Embryonic facial prominence (tissue), 1 donor: ENCODE results near the gene STAP2.
"Not testable (repeated sequence)": the region's sequence is repeated elsewhere in the genome, so short reads cannot be mapped to it uniquely, and the experiment has no call there.

Source experiments
- DNase-seq: peaks from one replicate; pipeline ENCODE4 v3.0.0-alpha.2; 2016; ENCODE audit errors: extremely low spot score

The STAP2 gene

DNA sequence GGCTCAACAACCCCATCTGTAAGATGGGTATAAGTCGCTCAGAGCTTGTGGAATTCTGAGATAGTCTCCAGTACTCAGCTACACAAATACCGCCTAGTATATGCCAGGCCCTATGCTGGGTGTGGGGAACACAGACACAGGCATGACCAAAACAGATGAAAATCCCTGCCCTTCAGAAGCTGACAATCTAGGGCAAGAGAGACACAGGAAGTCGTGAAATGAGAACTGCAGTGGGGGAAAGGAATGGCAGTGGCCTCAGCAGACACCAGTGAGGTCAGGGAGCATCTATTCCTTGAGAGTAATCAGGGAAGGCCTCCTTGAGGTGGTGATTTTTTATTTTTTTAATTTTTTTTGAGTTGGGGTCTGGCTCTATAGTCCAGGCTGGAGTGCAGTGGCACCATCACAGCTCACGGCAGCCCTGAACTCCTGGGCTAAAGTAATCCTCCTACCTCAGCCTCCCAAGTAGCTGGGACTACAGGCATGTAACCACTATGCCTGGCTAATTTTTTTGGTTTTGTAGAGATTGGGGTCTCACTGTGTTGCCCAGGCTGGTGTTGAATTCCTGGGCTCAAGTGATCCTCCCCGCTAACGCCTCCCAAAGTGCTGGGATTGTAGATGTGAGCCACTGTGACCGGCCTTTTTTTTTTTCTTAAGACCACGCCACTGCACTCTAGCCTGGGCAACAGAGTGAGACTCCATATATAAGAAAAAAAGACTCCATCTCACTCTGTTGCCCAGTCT lies 39.6 kb downstream of the STAP2 start:
- DNase-seq = no peak

DNA sequence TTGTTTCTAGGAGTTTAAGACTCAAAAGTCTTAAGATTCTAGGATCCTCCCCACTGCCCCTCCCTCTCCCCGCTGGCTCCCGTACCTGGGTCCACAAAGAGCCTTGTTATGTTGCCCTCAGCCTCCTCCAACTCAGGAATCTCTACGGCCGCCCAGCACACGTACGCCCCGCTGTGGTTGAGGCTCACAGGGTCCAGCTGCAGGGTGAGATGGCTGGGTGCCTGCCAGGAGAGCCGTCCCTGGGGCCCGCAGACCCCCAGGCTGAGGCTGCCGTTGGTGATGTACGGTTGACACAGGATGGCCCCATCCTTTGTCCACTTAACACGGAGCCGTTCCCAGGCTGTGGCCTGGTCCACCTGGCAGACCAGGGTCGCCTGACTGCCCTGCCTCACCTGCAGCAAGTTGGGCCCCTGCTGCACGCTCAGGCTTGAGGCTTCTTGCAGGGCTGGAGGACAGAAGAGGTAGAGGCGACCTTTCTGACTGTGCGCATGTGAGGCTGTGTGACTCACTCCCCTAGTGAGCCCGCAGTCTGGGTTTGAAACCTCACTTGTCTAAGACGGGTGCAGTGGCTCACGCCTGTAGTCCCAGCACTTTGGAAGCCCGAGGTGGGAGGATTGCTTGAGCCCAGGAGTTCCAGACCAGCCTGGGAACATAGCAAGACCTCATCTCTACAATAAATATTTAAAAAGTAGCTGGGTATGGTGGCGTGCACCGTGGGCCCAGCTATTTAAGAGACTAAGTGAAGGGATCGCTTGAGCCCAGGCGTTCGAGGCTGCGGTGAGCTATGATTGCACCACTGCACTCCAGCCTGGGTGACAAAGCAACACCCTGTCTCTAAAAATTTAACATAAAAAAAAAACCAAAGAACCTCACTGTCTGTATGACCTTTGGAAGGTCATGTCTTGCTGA lies 40.5 kb downstream of the STAP2 start:
- DNase-seq = no peak

DNA sequence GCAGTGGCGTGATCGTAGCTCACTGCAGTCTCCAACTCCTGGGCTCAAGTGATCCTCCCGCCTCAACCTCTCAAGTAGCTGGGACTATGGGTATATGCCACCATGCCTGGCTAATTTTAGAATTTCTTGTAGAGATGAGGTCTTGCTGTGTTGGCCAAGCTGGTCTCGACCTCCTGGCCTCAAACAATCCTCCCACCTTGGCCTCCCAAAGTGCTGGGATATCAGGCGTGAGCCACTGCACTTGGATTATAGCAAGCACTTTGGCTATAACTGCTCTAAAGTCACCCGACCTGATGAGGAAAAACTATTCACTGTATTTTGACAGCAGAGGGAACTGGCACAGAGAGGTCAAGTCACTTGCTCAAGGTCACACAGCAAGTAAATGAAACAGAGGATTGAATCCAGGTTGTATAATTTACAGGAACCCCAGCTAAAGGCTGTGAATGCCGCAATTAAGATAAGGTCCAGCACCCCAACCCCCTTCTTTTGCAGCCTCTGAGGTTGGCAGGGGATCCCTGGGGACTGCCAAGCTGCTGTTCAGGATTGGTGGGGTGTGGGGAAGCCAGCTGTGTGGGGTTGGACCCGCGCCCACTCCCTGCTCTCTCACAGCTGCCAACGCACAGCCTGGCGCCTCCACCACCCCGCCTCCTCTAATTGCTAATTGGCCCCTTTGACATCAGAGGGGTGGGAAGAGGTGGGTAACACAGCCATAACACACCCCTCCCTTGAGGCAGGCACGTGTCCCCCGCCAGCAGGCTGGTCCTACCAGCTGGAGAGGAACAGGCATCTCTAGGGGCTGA lies 42.5 kb downstream of the STAP2 start:
- no peak for DNase-seq

DNA sequence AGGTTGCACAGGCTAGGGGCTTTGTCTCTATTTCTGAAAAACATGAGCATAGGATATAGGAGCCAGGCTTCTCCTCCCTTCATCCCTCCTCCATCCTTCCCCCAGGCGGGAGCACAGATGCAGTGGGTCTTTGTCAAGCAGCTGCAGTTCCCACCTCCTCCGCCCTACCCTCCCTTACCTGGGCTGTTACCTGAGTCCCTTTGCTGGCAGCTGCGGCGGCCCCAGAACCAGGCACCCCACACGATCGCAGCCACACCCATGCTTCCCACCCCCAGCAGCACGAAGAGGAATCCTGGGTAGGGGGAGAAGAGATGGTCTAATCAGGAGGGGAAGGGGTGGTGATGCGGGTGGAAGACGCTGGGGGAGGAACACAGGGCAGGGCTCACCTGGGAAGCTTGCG lies 44.2 kb downstream of the STAP2 start:
- no peak for DNase-seq

DNA sequence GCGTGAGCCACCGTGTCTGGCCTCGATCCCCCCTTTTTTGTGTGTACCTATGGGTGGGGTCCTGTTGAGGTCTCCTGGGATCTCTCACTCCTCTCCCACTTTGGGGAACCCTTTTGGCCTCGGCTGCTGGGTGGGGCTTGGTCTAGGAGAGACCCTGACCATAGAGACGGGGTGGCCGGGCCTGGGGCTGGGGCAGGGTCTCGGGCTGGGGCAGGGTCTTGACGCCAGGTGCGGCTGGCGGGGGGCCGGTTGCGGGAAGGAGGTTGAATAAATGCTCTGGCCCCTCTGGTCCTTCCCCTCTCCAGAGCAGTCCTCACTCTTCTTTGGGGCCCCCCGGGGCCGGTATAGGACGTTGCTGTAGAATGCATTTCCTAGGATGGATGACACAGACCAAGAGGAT lies 46.1 kb downstream of the STAP2 start:
- no peak for DNase-seq

DNA sequence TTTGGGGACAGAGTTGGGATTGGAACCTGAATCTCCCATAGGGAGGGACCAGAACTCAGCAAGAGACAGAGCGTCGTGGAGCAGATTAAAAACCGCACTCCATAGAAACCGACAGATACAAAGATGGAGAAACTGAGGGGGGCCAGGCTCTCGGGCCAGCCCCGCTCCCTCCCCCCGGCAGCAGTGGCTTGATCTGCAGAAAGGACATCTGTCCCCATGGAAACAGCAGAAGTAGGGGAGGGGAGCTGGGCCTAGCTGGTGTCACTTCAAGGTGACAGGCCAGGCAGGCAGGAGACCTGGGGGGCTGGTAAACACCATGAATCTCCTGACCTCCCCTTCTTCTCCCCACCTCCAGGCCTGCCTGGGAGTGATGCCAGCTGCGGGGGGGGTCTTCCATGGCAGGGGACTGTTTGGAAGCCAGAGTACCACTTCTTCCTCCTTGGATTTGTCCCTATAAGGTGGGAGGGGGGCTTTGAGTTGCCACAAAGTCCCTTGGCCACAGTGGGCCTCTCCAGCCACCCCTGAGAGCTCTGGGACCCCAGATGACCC lies 47.4 kb downstream of the STAP2 start:
- no peak for DNase-seq

DNA sequence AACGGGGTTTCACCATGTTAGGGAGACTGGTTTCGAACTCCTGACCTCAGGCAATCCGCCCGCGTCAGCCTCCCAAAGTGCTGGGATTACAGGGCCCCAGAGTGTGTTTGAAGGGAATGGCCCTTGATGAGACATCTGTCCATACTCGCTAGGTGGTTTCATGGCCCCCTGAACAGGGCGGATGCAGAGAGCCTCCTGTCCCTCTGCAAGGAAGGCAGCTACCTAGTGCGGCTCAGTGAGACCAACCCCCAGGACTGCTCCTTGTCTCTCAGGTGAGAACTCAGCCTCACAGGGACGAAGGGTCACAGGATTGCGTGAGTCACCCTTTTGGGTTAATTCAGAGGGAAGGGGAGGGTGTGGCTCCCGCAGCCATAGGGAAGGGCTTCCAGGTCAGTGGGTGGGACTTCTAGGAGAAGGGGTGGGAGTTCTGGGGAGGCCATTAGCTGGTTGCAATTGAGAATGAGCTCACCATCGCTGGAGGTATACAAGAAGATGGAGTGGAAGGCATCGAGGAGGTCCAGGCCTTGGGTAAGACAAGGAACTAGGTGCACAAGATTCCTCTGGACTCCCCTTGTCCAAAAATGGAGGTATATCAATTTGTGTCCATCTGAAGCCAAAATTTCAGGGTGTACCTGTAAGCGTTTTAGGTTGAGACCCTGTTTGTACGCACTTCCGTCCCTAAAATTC lies 50.4 kb downstream of the STAP2 start:
- no peak for DNase-seq

DNA sequence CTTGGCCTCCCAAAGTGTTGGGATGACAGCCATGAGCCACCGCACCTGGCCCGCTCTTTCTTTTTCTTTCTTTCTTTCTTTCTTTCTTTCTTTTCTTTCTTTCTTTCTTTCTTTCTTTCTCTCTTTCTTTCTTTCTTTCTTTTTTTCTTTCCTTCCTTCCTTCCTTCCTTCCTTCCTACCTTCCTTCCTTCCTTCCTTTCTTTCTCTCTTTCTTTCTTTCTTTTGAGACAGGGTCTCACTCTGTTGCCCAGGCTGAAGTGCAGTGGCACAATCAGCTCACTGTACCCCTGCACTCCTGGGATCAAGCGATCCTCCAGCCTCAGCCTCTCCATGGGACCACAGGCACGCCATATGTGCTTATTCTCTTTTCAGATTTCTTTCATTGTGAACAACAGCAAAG lies 52.5 kb downstream of the STAP2 start:
- not testable (repeated sequence) for DNase-seq

DNA sequence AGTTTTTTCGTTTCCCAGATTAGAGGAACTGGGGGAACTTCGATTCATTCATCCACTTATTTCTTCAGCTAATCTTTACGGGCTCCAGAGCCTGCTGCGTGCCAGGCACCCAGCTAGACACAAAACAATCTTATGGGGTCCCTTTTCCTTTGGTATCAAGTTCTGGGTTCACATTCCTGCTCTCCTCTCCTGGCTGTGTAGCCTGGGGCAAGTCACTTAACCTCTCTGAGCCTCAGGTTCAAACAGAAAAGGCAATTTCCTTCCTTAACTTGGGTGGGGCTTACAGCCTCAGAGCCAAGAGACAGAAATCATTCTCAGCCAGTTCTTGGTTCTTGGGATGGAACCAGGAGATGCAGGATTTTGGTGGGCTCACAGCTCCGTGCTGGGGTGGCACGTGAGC lies 53.7 kb downstream of the STAP2 start:
- no peak for DNase-seq

DNA sequence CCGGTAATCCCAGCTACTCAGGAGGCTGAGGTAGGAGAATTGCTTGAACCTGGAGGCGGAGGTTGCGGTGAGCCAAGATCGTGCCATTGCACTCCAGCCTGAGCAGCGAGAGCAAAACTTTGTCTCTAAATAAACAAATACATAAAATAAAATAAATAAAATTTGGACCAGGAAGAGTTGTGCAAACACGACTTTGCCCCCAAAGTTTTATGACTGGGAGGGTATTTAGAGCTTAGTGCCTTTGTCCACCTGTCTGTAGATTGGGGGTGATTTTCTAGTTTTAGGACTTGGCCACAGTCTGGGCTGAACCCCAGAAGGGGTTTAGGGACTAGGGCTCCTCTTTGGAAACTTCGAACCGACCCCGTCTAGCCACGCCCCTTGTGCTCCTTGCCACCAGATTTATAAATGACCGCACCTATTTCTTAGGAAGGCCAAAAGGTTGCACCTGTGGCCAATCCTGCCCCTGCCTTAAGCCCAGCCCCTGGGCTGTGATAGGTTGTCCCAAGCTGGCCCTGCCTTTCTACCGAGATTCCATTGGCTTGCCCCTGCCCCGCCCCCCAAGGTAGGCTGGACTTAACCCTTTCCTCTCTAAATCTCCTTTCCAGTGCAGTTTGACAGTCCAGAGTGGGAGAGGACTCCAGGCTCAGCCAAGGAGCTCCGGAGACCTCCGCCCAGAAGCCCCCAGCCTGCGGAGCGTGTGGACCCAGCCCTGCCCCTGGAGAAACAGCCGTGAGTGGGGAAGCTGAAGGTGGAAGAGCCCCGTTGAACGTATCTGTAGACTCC lies 54.3 kb downstream of the STAP2 start:
- DNase-seq = no peak

DNA sequence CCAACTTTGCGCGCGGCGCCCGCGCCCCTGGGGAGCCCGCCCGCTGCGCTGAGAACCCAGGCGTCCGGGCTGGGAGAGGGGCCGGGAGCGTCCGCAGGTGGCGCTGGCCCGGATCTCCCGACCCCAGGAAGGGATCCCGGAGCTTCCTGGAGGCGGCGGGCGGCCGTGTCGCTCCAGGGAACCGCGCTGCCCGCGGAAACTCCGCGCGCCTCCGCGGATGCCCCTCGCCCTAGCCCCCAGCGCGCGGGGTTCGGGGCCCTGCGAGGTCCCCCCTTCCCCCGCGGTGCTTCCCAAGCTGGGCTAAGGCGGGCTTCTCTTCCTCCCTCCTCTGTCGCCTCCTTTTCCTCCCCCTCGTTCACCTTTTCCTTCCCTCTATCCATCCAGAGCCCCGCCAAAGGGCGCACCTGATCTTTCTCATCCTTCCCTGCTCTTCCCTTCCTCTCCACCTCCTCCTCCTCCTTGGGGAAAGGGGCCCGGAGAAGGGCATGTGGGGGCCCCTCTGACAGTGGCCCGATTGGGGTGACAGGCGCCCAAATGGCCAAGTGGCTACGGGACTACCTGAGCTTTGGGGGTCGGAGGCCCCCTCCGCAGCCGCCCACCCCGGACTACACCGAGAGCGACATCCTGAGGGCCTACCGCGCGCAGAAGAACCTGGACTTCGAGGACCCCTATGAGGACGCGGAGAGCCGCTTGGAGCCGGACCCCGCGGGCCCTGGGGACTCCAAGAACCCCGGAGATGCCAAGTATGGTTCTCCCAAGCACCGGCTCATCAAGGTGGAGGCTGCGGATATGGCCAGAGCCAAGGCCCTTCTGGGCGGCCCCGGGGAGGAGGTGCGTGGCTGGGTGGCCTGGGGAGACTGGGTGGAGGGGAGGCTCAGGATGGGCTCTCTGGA lies 58.9 kb downstream of the STAP2 start:
- DNase-seq = no peak

DNA sequence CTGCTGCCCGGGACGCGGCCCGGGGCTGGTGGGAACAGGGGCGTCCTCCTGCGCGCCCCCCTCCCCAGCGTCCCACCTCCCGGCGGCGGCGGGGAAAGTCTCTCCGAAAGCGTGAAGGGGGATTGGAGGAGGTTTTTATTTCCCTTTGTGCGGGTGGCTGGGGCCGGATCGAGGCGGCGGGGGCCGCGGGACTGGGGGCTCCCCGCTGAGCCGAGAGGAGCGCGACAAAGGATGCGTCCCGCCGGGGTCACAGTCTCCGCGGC lies 59.4 kb downstream of the STAP2 start:
- DNase-seq = no peak

DNA sequence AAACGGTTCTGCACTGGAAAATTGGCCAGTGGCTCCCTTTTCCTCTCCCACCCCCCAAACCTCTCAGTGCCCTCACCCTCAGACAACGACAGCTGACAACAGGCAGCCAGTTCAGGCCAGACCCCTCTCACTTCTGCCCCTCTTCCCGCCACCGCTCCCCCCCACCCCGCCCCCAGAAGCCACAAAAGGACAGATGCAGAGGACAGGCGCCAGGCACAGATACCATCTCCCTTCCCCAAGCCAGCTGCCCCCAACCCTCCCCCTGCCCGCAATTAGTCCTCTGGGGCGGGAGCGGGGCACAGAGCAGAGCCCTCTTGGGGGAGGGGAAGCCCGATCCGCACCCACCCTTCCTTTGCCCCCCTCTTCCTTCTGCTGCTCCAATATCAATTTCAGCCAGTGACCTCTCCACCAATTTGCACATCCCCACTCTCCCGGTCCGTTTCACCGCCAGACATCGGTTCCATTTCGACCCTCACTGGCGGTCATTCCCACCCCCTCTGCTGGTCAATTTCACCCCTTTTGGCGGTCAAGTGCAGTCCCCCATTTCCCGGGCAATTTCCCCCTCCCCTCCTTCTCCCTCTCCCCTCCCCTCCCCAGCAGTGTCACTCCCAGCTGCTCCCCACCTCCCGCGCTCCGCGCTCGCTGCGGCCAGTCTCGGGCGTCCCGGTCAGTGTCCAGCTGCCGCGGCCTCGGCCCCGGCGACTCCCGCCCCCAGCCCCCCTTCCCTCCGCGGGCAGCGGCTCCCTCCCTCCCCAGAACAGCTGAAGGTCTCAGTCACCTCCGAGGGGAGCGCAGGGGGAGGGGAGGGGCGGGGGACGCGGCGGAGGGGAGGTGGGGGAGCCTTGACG lies 60.0 kb downstream of the STAP2 start, which contains the start of gene SHD:
SHD (plus strand) TSS at position 848 of the 848 bp plus-strand sequence. CDS start 798 bp downstream, outside the sequence.
- no peak for DNase-seq

DNA sequence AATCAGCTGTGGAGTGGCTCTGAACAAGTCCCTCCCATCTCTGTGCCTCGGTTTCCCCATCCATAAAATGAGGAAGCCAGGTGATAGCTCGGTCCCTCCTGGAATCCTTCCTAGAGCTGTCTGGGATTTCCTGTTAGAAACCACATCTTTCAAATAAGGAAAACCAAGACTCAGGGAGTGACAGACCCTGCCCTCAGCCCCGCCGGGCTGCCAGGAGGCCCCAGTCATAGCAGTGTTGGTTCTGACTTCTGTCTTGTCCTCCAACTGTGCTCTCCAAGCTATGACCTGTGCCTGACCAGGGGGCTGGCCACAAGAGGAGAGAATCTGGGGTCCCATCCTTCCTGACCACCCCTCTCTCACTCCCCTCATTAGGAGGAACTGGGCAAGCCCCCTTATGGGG lies 60.6 kb downstream of the STAP2 start:
- no peak for DNase-seq

DNA sequence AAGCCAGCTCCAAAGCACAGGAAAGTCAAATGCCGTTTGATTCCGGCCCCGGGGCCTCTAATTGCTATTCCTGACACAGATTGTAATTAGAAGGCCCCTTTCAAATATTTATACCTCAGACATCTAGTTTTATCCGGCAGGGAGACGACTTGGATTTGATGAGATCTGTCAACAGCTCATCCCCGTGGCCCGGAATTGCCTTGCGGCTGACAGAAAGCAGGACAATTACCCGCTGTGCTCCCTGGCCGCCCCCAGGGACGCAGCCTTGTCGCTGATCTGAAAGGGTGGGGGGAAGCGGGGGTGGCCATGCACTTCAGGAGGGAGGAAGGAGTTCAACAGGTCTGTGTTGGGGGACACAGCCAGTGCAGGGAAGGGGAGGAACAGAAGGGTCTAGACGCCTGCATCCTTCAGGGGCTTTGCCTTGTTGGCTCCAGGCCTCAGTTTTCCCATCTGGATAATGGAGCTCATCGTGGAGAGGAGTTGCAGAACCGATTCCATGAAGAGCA lies 61.4 kb downstream of the STAP2 start:
- no peak for DNase-seq

DNA sequence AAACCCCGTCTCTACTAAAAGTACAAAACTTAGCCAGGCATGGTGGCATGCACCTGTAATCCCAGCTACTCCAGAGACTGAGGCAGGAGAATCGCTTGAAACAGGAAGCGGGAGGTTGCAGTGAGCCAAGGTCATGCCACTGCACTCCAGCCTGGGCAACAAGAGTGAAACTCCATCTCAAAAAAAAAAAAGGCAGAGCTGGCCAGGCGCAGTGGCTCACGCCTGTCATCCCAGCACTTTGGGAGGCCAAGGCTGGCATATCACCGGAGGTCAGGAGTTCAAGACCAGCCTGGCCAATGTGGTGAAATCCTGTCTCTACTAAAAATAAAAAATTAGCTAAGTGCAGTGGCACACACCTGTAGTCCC lies 64.3 kb downstream of the STAP2 start:
- DNase-seq = not testable (repeated sequence)
